HFFc6 (cell line): ENCODE measurements around the gene CDC42EP4. TPM values are rescaled to one million over a fixed set of nuclear protein-coding genes. Genes with fewer than 3 reads are reported as not detected.

Experiments
- DNase-seq: peaks from one replicate; pipeline ENCODE4 v3.0.0-alpha.2; 2018
- H3K27ac Mint-ChIP-seq: 2 replicates; pipeline ENCODE4 v1.8.0; 2020; ENCODE audit warnings: mild to moderate bottlenecking, mixed read lengths
- H3K27me3 Mint-ChIP-seq: 2 replicates; pipeline ENCODE4 v1.8.0; 2021; ENCODE audit warnings: mild to moderate bottlenecking, moderate library complexity, mixed read lengths; ENCODE audit not compliant: insufficient read depth
- H3K36me3 Mint-ChIP-seq: 2 replicates; pipeline ENCODE4 v1.8.0; 2021; ENCODE audit warnings: low read depth, mixed read lengths
- H3K4me1 Mint-ChIP-seq: 2 replicates; pipeline ENCODE4 v1.8.0; 2020; ENCODE audit warnings: low read depth, mixed read lengths
- H3K4me3 Mint-ChIP-seq: 2 replicates; pipeline ENCODE4 v1.8.0; 2020; ENCODE audit warnings: mild to moderate bottlenecking, moderate library complexity, mixed read lengths
- H3K9me3 Mint-ChIP-seq: 2 replicates; pipeline ENCODE4 v1.8.0; 2020; ENCODE audit warnings: mild to moderate bottlenecking, mixed read lengths
- total RNA-seq, 6 experiments: library from RNA; stranded (reverse); fragmentation: NEBNext Ultra II Directional; extraction: Animal tissue kit (Norgen Biotek cat#: 25700); gene quantifications; 2 replicates in 1 of 6; 3 replicates in 5 of 6; pipeline ENCODE4 v1.2.3, GENCODE V29; 2021
- TF ChIP-seq, protein P1 (sequence below): fragments of 200-600 bp; sonication (generic); IDR thresholded peaks from 2 replicates; pipeline ENCODE4 v1.5.0; 2021; ENCODE audit warnings: antibody characterized with exemption, mild to moderate bottlenecking

The CDC42EP4 gene
- total RNA-seq, 6 experiments from 2014 or later, result 18.1 to 27.8 (median 25.9) TPM

DNA sequence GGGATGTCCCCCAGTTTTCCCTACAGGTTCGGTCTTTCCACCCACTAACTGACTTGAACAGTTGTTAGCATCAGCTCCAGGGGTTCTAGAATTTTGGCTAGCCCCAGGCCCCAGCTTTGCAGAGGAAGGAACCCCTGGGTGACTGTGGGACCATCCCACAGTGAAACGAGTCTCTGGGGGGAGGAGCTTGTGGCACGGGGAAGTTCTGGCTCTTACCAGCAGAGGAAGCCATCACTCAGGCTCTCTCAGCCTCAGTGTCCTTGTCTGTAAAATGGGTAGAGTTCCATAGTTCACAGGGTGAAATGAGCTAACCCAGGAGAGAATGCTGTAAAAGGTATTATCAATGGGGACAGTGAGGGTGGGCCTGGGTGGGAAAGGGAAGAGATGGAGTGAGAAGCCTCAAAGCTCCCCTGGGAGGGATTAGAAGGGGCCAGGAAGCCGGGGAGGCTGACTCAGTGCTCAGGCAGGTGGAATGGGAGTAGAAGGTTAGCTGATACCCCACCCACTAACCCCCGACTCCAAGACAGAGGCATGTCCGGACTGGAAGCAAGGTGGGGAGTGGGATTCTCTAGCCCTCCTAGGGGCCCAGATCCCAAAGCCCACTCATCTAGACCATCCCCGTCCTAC is 30.9 kb upstream of the CDC42EP4 start:
- H3K36me3 Mint-ChIP-seq, result no peaks in the 10 kb centered on the region
- TF ChIP-seq, protein P1, sequence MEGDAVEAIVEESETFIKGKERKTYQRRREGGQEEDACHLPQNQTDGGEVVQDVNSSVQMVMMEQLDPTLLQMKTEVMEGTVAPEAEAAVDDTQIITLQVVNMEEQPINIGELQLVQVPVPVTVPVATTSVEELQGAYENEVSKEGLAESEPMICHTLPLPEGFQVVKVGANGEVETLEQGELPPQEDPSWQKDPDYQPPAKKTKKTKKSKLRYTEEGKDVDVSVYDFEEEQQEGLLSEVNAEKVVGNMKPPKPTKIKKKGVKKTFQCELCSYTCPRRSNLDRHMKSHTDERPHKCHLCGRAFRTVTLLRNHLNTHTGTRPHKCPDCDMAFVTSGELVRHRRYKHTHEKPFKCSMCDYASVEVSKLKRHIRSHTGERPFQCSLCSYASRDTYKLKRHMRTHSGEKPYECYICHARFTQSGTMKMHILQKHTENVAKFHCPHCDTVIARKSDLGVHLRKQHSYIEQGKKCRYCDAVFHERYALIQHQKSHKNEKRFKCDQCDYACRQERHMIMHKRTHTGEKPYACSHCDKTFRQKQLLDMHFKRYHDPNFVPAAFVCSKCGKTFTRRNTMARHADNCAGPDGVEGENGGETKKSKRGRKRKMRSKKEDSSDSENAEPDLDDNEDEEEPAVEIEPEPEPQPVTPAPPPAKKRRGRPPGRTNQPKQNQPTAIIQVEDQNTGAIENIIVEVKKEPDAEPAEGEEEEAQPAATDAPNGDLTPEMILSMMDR, result peak; percentile 15; the same call in 1 of the 2 replicates
- peak overlapping the region; percentile 37; the same call in 1 of the 2 replicates for H3K4me3 Mint-ChIP-seq
- H3K4me1 Mint-ChIP-seq, result peaks cover 37% of the 10 kb centered on the region
- peaks cover 3% of the 10 kb centered on the region for H3K27me3 Mint-ChIP-seq
- H3K27ac Mint-ChIP-seq, result no peak overlapping the region
- no peaks in the 10 kb centered on the region for H3K9me3 Mint-ChIP-seq
- DNase-seq, result no peak

GRCh38 chr17:73342050-73342522 is 30.3 kb upstream of the CDC42EP4 start:
- TF ChIP-seq, protein P1, result no peak
- Mint-ChIP-seq H3K27me3 (peaks cover 3% of the 10 kb centered on the region), H3K4me3 (no peak overlapping the region), H3K36me3 (no peaks in the 10 kb centered on the region), H3K9me3 (no peaks in the 10 kb centered on the region), H3K4me1 (peaks cover 38% of the 10 kb centered on the region), H3K27ac (no peak overlapping the region)
- DNase-seq, result no peak

- Mint-ChIP-seq H3K4me3 (no peak overlapping the region), H3K4me1 (peaks cover 38% of the 10 kb centered on the region), H3K27me3 (peaks cover 3% of the 10 kb centered on the region), H3K36me3 (no peaks in the 10 kb centered on the region), H3K27ac (peak overlapping the region; percentile 46; the same call in 1 of the 2 replicates), H3K9me3 (no peaks in the 10 kb centered on the region)
- TF ChIP-seq, protein P1, result no peak
- no peak for DNase-seq
Measured at GRCh38 chr17:73341350-73342049, 29.7 kb upstream of the CDC42EP4 start.

DNA sequence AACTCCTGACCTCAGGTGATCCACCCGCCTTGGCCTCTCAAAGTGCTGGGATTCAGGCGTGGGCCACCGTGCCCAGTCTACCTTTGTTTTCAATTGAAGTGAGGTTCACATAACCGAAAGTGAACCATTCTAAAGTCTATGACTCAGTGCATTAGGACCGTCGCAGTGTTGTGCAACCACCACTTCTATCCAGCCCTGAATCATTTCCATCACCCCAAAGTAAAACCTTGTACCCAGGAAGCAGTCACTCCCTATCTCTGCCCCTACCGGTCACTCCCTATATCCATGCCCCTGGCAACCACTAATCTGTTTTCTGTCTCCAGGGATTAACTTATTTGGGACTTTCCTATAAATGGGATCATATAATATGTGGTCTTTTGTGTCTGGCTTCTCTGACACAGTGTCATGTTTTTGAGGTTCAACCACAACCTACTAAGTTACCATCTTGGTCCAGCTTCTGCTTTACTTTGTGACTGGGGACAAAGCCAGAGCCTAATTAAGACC is 28.3 kb upstream of the CDC42EP4 start:
- no peaks in the 10 kb centered on the region; the same call in none of the 2 replicates for H3K27me3 Mint-ChIP-seq
- H3K4me3 Mint-ChIP-seq, result peak overlapping the region; percentile 84
- H3K4me1 Mint-ChIP-seq, result peaks cover 38% of the 10 kb centered on the region
- H3K36me3 Mint-ChIP-seq, result no peaks in the 10 kb centered on the region
- TF ChIP-seq, protein P1, result peak; percentile 78
- peak overlapping the region; percentile 95 for H3K27ac Mint-ChIP-seq
- no peaks in the 10 kb centered on the region for H3K9me3 Mint-ChIP-seq
- peak; percentile 95 for DNase-seq

- H3K4me1 Mint-ChIP-seq, result peaks cover 38% of the 10 kb centered on the region
- DNase-seq, result no peak
- TF ChIP-seq, protein P1, result 0 out of 2 replicates have a peak, but pooled peaks have one; percentile 7
- H3K9me3 Mint-ChIP-seq, result no peaks in the 10 kb centered on the region
- no peaks in the 10 kb centered on the region for H3K36me3 Mint-ChIP-seq
- H3K27ac Mint-ChIP-seq, result peak overlapping the region; percentile 60; the same call in 1 of the 2 replicates
- no peaks in the 10 kb centered on the region; the same call in none of the 2 replicates for H3K27me3 Mint-ChIP-seq
- H3K4me3 Mint-ChIP-seq, result peak overlapping the region; percentile 15; the same call in 1 of the 2 replicates
Measured at GRCh38 chr17:73338566-73339197, 26.9 kb upstream of the CDC42EP4 start.
